Cardiac muscle cell (in vitro differentiated cells and primary cell): Measurements from ENCODE around the gene YIF1A. TPM values are rescaled to one million over a fixed set of nuclear protein-coding genes. Genes with fewer than 3 reads are reported as not detected.

Experiments used
- DNase-seq, 2 donors: peaks; one replicate each; pipeline versions ENCODE4 v3.0.0 to v3.0.0-alpha.2; 2010 to 2017; ENCODE audit warnings: low read depth in 1 of 2, low spot score in 1 of 2
- H3K27ac ChIP-seq: fragments of 200-600 bp; sonication (generic); 2 replicates; pipeline ENCODE4 v1.5.1; 2016
- H3K27me3 ChIP-seq: fragments of 200-600 bp; sonication (generic); 2 replicates; pipeline ENCODE4 v1.6.0; 2016; ENCODE audit warnings: control low read depth
- H3K36me3 ChIP-seq: fragments of 200-600 bp; sonication (generic); 2 replicates; pipeline ENCODE4 v1.5.1; 2016; ENCODE audit warnings: control low read depth
- H3K4me1 ChIP-seq: fragments of 200-600 bp; sonication (generic); 2 replicates; pipeline ENCODE4 v1.8.1; 2017; ENCODE audit warnings: low read depth, mild to moderate bottlenecking, mixed run types
- H3K4me3 ChIP-seq: fragments of 200-600 bp; sonication (generic); 2 replicates; pipeline ENCODE4 v1.5.1; 2016; ENCODE audit warnings: mild to moderate bottlenecking
- H3K9me3 ChIP-seq: fragments of 200-600 bp; sonication (generic); 2 replicates; pipeline ENCODE4 v1.5.1; 2017; ENCODE audit warnings: low read depth, mild to moderate bottlenecking, control low read depth
- CTCF ChIP-seq: IDR thresholded peaks from 2 replicates; pipeline ENCODE4 v1.5.1; 2012; ENCODE audit warnings: low read depth, mild to moderate bottlenecking, low read length
- polyA plus RNA-seq: library from polyadenylated mRNA; unstranded; fragments of >200 nt; fragmentation: Nextera tagmentation; extraction: Ambion mirVana; gene quantifications from 2 replicates; pipeline ENCODE4 v1.2.1, GENCODE V29; 2016
- total RNA-seq: library from RNA; depleted of rRNA; stranded (reverse); fragments of >200 nt; gene quantifications from 2 replicates; pipeline ENCODE4 v1.2.3, GENCODE V29; 2016

Gene YIF1A
- total and polyA plus RNA-seq, 2 experiments from 2014 or later: 68.2 to 147 TPM

GRCh38 chr11:66239998-66240780, 48.8 kb downstream of the YIF1A start:
- no peak overlapping the region for H3K4me3 ChIP-seq
- peaks cover 10% of the 10 kb centered on the region for H3K36me3 ChIP-seq
- H3K4me1 ChIP-seq: no peaks in the 10 kb centered on the region
- no peak for TF ChIP-seq CTCF
- H3K27ac ChIP-seq: no peak overlapping the region
- no peaks in the 10 kb centered on the region for H3K9me3 ChIP-seq
- H3K27me3 ChIP-seq: no peaks in the 10 kb centered on the region
- no peak for DNase-seq

GRCh38 chr11:66239511-66239910, 49.4 kb downstream of the YIF1A start:
- Histone ChIP-seq H3K4me1 (no peaks in the 10 kb centered on the region), H3K4me3 (no peak overlapping the region), H3K27ac (no peak overlapping the region), H3K27me3 (no peaks in the 10 kb centered on the region), H3K9me3 (no peaks in the 10 kb centered on the region), H3K36me3 (peaks cover 10% of the 10 kb centered on the region)
- no peak for TF ChIP-seq CTCF
- no peak for DNase-seq

- H3K4me3 ChIP-seq: no peak overlapping the region
- H3K4me1 ChIP-seq: no peaks in the 10 kb centered on the region
- no peaks in the 10 kb centered on the region for H3K9me3 ChIP-seq
- peaks cover 14% of the 10 kb centered on the region for H3K36me3 ChIP-seq
- TF ChIP-seq CTCF: no peak
- H3K27ac ChIP-seq: no peak overlapping the region
- no peak for DNase-seq
- no peaks in the 10 kb centered on the region for H3K27me3 ChIP-seq
Observed at GRCh38 chr11:66238786-66239413, 50.0 kb downstream of the YIF1A start.

GRCh38 chr11:66237867-66238266, 51.1 kb downstream of the YIF1A start:
- Histone ChIP-seq H3K4me1 (no peaks in the 10 kb centered on the region), H3K27ac (no peak overlapping the region), H3K4me3 (no peak overlapping the region), H3K36me3 (peaks cover 21% of the 10 kb centered on the region), H3K9me3 (no peaks in the 10 kb centered on the region), H3K27me3 (no peaks in the 10 kb centered on the region)
- no peak for TF ChIP-seq CTCF
- DNase-seq: no peak

- Histone ChIP-seq H3K27ac (no peak overlapping the region), H3K27me3 (no peaks in the 10 kb centered on the region), H3K9me3 (no peaks in the 10 kb centered on the region), H3K36me3 (peaks cover 16% of the 10 kb centered on the region), H3K4me3 (no peak overlapping the region), H3K4me1 (no peaks in the 10 kb centered on the region)
- TF ChIP-seq CTCF: no peak
- DNase-seq: no peak
Observed at GRCh38 chr11:66235141-66235540, 53.8 kb downstream of the YIF1A start.

Other genes with a start within 250 kb of the YIF1A start
- 25.5 and 38.6 TPM in 2 replicates for gene GAL3ST3, start 240.0 kb downstream of the YIF1A start, total RNA-seq
- gene GAL3ST3, start 240.0 kb downstream of the YIF1A start, polyA plus RNA-seq: 14.8 and 22.3 TPM in 2 replicates
- 196 and 210 TPM in 2 replicates for gene SF3B2, start 236.8 kb downstream of the YIF1A start, total RNA-seq
- 184 and 189 TPM in 2 replicates for gene SF3B2, start 236.8 kb downstream of the YIF1A start, polyA plus RNA-seq
- 62.1 and 62.6 TPM in 2 replicates for gene PACS1, start 218.9 kb downstream of the YIF1A start, total RNA-seq
- 61.6 and 97.8 TPM in 2 replicates for gene PACS1, start 218.9 kb downstream of the YIF1A start, polyA plus RNA-seq
- 29.7 and 33.9 TPM in 2 replicates for gene KLC2, start 31.4 kb downstream of the YIF1A start, total RNA-seq
- 41.6 and 46.4 TPM in 2 replicates for gene KLC2, start 31.4 kb downstream of the YIF1A start, polyA plus RNA-seq
- 103 and 135 TPM in 2 replicates for gene RAB1B, start 20.5 kb downstream of the YIF1A start, total RNA-seq
- gene RAB1B, start 20.5 kb downstream of the YIF1A start, polyA plus RNA-seq: 17.3 and 21.0 TPM in 2 replicates
- gene CNIH2, start 11.0 kb downstream of the YIF1A start, total RNA-seq: 2.1 and 2.7 TPM in 2 replicates
- 3.3 and 8.9 TPM in 2 replicates for gene CNIH2, start 11.0 kb downstream of the YIF1A start, polyA plus RNA-seq
- 2.6 and 3.5 TPM in 2 replicates for gene TMEM151A, start 2.8 kb upstream of the YIF1A start, total RNA-seq
- gene TMEM151A, start 2.8 kb upstream of the YIF1A start, polyA plus RNA-seq: 0.87 and 2.0 TPM in 2 replicates
- 7.9 and 11.4 TPM in 2 replicates for gene CD248, start 27.9 kb upstream of the YIF1A start, total RNA-seq
- 20.2 and 31.2 TPM in 2 replicates for gene CD248, start 27.9 kb upstream of the YIF1A start, polyA plus RNA-seq
- gene RIN1, start 47.3 kb upstream of the YIF1A start, total RNA-seq: 4.9 and 9.4 TPM in 2 replicates
- gene RIN1, start 47.3 kb upstream of the YIF1A start, polyA plus RNA-seq: 1.9 and 4.8 TPM in 2 replicates
- gene BRMS1, start 56.0 kb upstream of the YIF1A start, total RNA-seq: 29.3 and 33.2 TPM in 2 replicates
- gene BRMS1, start 56.0 kb upstream of the YIF1A start, polyA plus RNA-seq: 33.8 and 37.3 TPM in 2 replicates
- gene B4GAT1, start 58.5 kb upstream of the YIF1A start, total RNA-seq: 138 and 194 TPM in 2 replicates
- gene B4GAT1, start 58.5 kb upstream of the YIF1A start, polyA plus RNA-seq: 129 and 174 TPM in 2 replicates
- gene SLC29A2, start 82.6 kb upstream of the YIF1A start, total RNA-seq: 30.2 and 36.8 TPM in 2 replicates
- gene SLC29A2, start 82.6 kb upstream of the YIF1A start, polyA plus RNA-seq: 32.6 and 50.2 TPM in 2 replicates
- gene NPAS4, start 131.9 kb upstream of the YIF1A start, total RNA-seq: 1.2 TPM in 2 replicates
- 1.5 TPM in 1 of 2 replicates, not detected in the other for gene NPAS4, start 131.9 kb upstream of the YIF1A start, polyA plus RNA-seq
- gene MRPL11, start 149.7 kb upstream of the YIF1A start, total RNA-seq: 48.4 and 70.3 TPM in 2 replicates
- gene MRPL11, start 149.7 kb upstream of the YIF1A start, polyA plus RNA-seq: 64.1 and 75.8 TPM in 2 replicates
- gene PELI3, start 177.8 kb upstream of the YIF1A start, total RNA-seq: 19.9 and 30.9 TPM in 2 replicates
- gene PELI3, start 177.8 kb upstream of the YIF1A start, polyA plus RNA-seq: 16.4 and 20.5 TPM in 2 replicates
- gene DPP3, start 191.3 kb upstream of the YIF1A start, total RNA-seq: 21.9 and 60.7 TPM in 2 replicates
- gene DPP3, start 191.3 kb upstream of the YIF1A start, polyA plus RNA-seq: 20.8 and 44.9 TPM in 2 replicates
- gene BBS1, start 221.5 kb upstream of the YIF1A start, total RNA-seq: 100 and 106 TPM in 2 replicates
- 59.7 and 62.7 TPM in 2 replicates for gene BBS1, start 221.5 kb upstream of the YIF1A start, polyA plus RNA-seq